ENCODE results near the gene PRKD3.

The PRKD3 gene

DNA sequence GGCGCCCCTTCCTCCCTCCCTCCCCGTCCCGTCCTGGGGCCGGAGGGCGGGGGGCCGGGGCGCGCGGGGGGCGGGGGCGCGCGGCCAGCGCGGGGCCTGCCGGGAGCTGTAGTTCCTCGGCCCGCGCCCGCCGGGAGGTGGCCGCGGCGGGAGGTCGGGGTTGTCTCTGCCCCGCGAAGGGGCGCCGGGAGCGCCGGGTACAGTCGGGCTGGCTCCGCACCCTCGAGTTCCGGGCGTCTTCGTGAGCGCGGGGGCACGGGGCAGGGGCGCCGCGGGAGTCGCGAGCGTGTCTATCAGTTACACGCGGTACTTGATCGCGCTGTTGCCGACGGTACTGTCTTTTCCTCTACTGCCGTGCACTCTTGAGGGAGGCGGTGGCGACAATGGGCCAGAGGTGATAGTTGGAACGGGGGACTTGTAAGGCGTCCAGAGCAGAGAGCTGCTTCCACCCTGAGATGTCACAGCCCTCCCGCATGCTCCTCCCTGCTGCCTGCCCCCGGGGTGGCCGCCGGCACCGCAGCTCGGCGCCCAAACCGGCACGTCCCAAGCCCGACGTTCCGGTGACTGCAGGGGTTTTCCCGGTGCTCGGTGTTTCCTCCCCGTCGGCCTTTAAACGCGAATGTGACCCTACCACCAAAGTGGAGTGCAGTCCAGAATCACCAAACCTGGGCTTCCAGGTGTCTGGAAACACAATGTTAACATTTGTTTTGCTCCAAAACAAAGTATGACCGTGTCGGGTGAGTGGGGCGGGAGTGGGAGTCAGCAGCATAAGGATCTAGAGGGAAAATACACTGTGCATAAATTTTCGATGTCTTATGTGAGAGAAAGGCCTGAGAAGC is at the start of gene PRKD3:
TSS of gene PRKD3 (minus strand) at position 48 of the 839 bp plus-strand sequence. CDS start 8,309 bp downstream, outside the sequence.
- no peak for DNase-seq

DNA sequence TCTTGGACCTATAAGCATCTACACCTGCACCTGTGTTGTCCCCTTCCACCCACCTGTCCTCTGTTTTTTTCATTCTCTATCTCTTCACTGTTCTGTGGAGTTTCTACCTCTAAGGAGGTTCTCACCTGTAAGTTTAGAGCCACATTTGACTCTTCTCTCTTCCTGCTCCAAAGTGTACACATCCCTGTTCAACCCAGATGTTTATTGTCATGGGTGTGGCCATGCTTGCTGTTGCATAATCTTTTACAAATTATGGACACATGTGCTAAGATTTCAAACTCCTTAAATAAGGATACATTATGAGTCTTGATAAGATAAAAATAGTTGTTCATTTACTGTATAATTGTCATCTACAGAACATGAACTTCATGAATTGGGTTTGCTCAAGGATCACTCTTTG is 47.4 kb upstream of the PRKD3 start:
- no peak for DNase-seq

DNA sequence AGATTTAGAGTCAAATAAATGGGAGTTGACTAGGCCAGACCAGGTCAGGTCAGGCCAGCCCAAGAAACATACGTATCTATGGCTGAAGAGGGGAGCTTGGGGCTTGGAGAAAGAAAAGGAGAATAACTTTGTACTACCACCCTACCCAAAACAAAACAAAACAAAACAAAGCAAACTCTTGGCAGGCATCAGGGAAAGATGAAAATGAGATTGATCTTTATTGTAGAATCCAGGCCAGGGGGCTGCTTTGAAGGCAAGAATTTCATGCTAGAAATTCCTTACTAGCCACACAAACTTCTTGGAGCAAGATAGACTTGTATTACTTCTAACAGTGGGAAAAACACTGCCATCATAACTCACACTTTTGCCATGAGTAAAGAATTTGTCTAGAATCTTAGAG is 46.0 kb upstream of the PRKD3 start:
- no peak for DNase-seq

DNA sequence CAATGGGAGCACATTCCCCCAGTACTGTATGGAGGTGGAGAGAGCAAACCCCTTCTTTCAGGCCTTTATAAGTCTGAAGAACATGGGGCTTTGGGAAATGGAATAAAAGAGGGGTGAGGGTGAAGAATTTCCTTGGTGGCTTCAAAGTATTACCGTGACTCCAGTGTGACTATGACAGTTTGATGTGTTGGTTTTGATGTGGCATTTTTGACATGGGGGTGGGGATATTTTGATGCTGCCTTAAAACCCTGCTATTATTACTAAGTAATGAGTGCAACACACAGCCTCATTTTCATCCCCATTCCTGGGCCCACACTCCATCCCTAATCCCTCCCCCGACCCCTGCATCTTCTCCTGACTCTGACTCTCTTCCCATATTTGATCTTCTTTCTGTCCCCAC is 43.4 kb upstream of the PRKD3 start:
- DNase-seq: no peak

DNA sequence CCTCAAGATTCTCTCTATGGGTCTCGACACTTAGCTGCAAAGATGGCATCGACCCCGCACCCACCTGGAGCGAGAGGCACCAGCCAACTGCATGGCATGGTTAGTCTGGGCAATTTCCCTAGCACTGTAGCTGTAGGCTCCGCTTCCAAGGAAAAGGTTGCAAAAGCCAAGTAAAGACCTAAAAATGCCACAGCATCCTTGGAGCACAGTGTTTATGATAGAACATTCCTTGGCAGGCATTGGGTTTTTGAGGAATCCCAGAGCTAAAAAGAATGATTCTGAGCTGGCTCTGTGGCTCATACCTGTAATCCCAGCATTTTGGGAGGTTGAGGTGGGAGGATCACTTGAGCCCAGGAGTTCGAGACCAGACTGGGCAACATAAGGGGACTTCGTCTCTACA is 42.7 kb upstream of the PRKD3 start:
- no peak for DNase-seq

DNA sequence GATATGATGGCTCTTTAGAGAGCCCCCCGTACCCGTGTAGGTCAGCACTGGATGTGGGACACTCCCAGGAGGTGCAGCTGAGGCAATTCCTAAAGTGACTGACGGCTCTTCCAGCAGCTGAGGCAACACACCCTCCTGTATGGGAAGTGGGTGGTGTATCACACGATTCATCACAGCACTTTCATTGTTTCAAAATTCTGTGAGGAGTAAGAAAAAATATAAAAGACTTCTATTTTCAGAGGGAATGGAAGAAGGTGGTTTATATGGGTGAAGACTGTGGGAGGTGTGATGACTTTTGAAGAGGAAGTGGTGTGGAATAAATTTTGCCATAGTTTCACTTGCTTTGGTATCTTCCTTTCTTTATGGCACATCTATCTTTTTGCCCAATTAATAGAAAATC is 42.1 kb upstream of the PRKD3 start:
- no peak for DNase-seq

DNA sequence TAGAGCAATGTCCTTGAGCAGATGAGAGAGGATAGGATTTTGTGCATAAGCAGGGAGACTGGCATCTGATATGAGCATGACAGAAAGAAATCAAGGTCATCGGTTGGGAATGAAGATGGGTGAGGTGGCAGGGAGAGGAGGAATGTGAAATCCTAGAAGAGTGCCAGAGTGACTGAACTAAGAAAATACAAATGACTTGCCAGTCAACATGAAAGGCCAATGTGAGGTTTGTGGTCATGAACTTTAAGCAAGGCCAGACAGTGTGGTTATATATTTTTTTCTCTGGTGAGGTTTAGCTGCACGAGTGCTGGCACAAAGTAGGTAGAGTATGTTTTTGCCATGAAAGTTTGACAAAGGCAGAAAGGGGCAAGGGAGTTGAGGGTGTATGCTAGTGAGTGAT is 41.0 kb upstream of the PRKD3 start:
- no peak for DNase-seq

DNA sequence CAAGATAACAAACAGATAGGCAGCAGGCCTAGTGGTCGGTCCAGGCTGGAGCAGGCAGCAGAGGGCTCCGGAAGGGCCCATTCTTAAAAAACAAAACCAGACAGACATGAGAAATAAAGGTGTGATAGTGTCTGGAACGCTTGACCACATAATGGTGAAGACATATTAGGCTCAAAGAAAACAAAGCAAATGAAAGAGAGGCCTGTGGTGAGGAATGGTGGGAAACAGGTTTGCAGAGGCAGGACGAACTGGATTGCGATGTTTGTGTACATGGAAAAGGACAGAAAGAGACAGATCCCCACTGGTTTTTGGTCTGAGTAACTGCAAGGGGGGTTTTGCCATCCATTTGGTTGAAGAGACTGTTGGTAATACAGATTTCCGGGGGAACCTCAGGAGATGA is 39.7 kb upstream of the PRKD3 start:
- DNase-seq: no peak

DNA sequence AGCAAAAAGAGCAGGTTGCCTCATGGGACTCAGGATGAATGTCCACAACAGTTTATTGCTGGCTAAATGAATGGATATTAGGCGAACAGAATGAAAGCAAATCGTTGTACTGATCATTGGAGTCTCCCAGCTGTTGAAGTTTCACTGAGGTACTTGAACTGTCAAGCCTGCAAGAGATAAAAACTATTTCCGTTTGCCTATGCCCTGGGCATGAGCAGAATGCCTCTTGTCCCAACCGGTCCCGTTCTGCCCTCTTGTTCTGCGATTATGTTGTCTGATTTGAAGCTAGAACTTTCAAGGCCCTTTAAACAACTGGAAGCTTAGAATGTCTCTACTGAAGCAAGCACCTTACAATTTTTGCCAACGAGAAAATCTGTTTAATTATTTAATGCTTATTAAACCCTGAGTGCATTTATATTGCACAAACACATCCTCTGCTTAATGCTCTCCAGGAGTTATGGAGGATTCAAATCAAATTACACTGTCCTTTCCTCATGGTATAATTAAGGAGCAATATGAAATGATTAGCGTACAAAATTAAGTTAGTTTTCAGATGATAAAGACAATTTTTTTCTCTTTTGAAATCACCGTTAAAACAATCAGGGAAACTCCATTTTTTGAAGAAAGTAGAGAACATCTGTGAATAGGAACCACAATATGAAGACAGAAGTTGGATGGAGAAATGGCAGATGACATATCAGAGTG is 37.5 kb upstream of the PRKD3 start:
- DNase-seq: no peak

DNA sequence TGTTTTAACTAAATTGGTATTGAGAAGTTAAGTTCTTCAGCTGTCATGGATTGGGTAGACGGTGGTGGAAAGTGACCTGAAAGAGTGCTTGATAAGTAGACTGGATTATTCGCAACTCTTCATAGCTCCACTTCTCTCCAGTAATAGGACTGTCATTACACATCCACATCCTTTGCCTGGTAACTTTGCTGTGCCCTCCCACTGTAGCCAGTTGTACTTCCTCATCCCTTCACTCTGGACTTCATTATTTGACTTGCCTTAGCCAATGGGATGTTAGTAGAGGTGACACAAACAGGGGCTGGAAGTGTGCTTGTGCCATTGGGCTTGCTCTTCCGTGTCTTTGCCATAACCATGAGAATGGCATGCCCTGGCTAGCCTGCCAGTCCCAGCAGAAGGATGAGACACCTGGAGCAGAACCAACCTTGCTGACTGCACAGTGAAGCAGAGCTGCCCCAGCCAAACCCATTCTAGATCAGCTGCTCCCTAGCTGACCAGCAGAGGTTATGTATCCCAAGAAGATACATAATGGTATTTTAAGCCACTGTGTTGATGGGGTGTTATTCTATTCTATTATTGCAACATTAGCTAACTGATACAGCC is 36.7 kb upstream of the PRKD3 start:
- no peak for DNase-seq

DNA sequence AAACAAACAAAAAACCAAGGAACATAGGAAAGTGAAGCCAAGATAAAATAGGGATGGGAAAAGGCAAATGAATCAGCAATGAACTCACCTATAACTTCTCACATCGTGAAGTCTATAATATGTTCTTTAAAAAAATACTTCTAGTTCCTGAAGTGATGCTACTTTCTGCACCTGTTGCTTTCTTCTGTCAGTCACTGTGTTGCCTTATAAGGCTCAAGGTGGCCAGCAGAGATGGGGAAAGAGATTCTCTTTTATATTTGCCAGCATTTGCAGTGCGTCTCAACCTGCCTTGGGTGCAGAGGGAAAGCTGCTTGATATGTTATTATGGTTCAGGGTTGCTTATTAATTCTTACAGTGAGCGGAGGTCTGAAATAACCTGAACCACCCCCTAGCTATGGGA is 33.8 kb upstream of the PRKD3 start:
- DNase-seq: no peak

DNA sequence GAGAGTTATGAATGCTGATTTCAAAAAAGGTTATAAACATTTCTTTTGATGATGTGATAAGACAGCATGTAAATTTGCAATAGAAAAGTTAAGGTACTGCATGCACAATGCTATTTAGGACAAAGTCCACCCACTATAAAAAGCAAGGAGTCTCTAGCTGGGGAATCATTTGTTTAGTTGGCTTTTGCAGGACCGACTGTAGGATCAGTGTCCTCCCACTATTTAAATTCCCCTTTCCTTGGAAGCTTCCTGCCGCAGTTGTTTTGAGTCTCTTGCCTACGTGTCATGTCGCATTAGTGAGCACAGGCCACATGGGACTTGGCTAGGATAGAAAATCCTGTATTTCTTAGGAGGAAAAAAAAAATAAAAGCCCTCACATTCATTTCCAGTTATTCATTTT is 32.9 kb upstream of the PRKD3 start:
- DNase-seq: no peak

DNA sequence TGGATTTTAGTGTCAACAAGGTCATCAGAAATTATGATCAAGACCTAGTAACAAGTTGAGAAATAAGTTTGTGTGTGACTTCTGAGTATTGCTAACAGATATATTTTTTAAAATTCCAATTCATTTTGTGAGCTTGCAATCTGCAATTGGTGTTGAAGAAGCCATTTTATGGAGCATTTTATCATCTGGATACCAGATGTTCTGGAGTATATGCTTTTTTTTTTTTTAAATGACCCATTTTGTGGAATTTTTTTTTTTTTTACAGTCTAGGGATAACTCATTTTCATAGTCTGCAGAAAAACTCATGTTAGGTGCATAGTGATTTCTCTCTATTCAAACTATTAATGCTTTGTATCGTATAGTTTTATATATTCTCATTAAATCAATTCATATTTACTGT is 32.4 kb upstream of the PRKD3 start:
- no peak for DNase-seq

DNA sequence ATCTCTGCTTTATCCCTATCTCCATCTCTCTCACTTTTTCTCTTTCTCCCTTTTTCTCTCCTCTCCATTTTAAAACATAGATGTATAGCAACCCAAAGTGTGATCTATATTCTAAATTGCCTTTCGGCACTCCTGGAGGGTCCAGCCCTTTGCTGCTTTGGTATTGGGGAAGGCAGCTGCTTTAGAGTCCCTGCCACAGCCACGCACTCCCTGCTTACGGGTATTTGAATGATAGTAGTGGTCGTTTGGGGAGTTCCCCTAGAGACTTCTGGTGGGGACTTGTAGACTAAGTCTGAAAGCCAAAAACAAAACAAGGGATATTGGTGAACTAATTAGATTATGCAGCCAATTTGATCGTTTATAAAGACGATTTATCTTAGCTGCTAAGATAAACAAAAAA is 31.7 kb upstream of the PRKD3 start:
- no peak for DNase-seq

DNA sequence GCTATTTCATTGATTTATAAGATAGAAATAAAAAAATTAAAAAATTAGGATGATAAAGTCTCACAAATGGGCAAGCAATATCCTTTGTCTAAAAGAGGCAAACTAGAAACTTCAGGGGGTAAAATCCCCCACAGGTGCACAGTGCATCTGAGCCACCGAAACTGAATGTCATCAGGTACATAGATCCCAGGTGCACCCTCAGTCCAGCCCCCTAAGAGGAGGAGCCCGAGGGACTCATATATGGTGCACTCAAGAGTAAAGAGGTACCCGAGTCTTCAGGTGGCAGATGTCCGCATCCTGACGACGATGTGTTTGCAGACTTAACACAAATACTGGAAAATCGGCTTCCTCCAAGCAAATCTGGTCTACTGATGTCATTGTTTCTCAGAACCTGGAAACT is 31.1 kb upstream of the PRKD3 start:
- DNase-seq: no peak

DNA sequence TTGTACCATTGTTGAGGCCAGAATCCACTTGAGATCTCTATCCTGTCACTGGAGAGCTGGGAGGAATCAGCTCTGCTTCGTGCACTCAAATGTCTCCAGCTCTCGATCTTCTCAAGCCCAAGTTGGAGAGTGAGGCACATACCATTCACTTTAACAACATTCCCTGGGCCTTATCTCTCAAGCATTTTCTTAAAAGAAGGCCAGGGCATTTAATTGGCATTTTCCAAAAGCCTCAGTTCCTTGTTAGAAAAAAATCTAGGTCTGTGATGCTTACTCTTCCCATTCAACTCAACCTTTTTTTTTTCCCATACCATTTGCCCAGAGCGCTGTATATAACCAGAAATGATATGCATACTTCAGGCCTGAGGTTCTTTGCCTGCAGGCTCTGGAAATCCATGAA is 29.9 kb upstream of the PRKD3 start:
- DNase-seq: no peak

DNA sequence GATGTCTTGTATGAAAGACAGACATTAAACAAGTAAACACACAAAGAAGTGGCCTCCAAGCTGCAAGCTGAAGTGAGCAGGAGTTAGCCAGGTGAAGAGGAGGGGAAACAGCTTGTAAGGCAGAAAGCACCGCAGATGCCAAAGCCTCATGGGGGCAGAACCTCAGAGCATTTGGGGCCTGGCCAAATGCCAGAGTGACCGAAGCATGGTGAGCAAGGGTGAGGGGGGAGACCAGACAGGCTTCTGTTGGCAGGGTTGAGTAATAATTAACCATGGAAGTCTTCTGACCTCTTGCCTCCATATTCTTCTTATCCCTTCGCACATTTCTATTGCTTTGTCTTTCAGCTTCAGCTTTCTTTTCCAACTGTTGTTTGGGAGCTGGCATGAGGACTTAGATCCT is 25.4 kb upstream of the PRKD3 start:
- no peak for DNase-seq

DNA sequence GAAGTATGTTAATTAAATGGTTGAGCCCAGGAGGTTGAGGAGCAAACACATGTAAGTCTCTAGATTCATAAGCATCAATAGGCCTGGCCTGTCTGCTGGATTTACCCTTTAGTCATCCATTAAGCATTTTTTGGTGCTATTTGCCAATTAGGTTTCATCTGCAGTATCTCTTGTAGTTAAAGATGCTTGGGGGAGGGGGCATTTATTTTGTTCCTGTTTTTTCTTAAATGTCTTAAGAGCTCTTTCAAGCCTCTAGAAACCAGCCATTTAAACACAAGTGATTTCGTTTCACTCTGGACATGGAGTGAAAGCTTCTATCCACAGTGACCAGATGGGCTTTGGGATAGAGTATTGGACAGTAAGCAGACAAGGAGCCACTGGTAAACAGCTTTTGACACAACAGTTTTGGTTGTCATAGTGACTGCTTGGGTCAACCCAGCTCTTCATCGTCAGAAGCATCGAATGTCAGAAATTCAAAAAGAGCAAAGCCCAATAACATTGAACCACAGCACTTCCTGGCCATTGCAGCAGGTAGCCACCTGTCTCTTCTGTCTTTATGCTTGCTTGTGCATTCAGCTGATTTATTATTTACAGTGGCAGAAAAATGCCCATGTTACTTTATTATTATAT is 24.7 kb upstream of the PRKD3 start:
- no peak for DNase-seq

DNA sequence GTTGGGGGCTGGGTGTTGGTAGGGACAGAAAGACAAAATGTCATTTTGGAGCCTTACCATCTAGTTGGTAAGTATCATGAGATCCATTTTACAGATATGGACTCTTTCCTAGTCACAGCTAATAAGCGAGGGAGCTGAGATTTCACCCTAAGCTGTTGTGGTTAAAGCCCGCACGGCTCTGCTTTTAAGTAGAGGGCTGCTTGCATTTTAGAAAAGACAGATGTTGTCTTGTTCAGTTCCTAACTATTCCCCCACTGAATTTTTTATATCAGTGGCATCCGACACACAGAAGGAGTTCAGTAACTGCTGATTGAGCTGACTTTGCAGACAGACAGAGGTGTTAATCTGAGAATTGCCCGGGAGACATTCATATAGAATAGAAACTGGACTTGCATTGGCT is 23.5 kb upstream of the PRKD3 start:
- DNase-seq: no peak

DNA sequence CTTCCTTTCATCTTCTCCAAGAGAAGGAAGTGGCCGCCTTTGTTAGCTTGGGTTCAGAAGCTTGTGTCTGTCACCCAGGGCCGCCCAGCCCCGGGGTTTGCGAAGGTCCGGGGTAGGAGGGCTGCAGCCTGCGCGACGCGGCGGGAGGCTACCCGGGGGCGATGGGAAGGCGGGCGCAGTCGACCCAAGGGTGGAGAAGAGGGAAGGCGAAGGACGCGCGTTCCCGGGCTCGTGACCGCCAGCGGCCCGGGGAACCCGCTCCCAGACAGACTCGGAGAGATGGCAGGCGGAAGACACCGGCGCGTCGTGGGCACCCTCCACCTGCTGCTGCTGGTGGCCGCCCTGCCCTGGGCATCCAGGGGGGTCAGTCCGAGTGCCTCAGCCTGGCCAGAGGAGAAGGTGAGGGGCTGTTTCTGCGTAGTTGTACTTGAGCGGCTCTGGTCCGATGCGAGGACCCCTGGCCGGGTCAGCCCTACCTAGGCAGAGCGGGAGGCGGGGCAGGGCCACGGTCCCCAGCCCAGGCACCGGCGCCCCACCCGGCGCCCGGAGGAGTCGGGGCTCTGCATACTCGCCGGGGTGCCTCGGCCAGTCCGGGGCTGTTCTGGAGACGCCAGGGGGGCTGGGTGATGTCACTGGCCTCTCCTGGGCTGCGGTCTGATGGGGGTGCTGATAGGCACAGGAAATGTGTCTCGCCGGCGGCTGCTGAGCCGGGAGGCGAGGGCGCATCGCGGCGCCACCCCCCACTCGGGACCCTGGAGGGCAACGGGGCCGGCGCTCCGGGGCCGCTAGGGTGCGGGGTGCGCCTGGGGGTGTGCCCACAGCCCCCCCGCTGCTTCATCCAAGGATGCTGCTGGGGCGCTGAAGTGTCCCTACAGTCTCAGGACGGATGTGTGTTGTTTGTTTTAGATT is 20.1 kb upstream of the PRKD3 start, which contains the start of gene QPCT:
TSS of gene QPCT (plus strand) at position 178 of the 909 bp plus-strand sequence. CDS start at position 280, 102 bp downstream.
- peak; percentile 62 for DNase-seq

DNA sequence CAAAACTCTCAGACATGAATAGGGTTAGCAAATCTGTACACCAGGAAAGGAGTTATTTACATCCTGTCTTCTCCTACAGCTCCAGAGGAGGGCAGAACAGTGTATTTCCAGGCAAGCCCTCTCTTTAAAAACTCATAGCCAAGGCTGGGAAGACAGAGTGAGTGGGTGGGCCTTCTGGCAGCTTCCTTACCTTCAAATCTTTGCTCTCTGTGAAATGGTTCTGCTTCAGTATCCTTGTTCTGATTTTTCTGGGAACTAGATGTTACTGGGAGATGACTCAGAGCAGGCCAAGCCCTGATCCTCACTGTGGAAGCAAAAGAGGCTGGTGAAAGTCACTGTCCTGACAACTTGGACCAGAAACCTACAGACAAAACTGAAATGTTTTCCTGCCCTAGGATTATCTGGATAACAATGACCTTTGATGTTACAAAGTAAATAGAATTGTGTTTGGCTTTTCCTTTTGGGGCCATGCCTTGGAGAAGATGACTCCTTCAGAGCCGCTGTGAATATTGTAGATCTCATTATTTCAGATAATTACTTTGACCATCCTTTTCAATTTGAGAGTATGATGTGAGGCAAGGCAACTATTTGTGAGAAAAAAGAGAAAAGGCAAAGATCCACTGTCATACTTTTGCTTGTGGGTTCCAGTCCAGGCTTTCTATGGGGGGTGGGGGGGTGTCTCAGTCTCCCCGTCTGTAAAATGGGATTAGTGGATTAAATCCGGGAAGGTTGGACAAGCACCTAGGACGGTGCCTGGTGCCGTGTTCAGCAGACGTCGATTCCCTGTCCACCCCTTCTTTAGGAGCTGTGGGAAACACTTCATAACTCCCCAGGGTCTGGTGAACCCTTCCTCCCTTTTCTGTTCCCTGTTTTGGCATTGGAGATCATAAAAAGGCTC is 19.2 kb upstream of the PRKD3 start:
- DNase-seq: no peak
